ENCODE measurements around the gene MUC4. TPM values are rescaled to one million over a fixed set of nuclear protein-coding genes. Genes with fewer than 3 reads are reported as not detected.
"Not testable (repeated sequence)": the region's sequence is repeated elsewhere in the genome, so short reads cannot be mapped to it uniquely, and the experiment has no call there.

The MUC4 gene
- polyA plus RNA-seq, 1 of the 3 experiments (the other 2 are of a cell fraction) = 0.07 TPM

- POLR2A ChIA-PET = no interaction called here
Observed at GRCh38 chr3:195790901-195791300, 20.8 kb downstream of the MUC4 start.

GRCh38 chr3:195788711-195789581 is 22.8 kb downstream of the MUC4 start:
- Histone ChIP-seq H2AFZ (ENCODE audit: low read depth) (no peak overlapping the region), H3K4me1 (ENCODE audit: control insufficient read depth in 1 of 2, insufficient read depth in 2 of 2, low read depth in 1 of 2, low read length in 1 of 2) (no peaks in the 10 kb centered on the region), H4K20me1 (ENCODE audit: insufficient read depth) (no peaks in the 10 kb centered on the region), H3K4me3 (ENCODE audit: low read depth in 2 of 2, low read length in 1 of 2) (no peak overlapping the region), H3K27ac (ENCODE audit: low read depth in 2 of 2, low read length in 1 of 2) (no peak overlapping the region), H3F3A (replicated peaks; ENCODE audit: insufficient read depth) (no peaks in the 10 kb centered on the region), H3K4me2 (no peak overlapping the region), H3K9me3 (no peaks in the 10 kb centered on the region), H3K36me3 (replicated peaks in 1 of 2; ENCODE audit: control insufficient read depth in 1 of 2, insufficient read depth in 2 of 2, low read length in 1 of 2) (no peaks in the 10 kb centered on the region), H3K79me2 (ENCODE audit: insufficient read depth) (no peaks in the 10 kb centered on the region), H3K9ac (no peak overlapping the region), H3K9me2 (no peaks in the 10 kb centered on the region), H3K27me3 (ENCODE audit: insufficient read depth) (no peaks in the 10 kb centered on the region)
- DNase-seq = no peak
- ChIA-PET POLR2A (no interaction called here), CTCF (no interaction called here)
- 73% methylated on average over 20 of the region's 26 CpGs for WGBS (ENCODE audit: low lambda C conversion rate)
- TF ChIP-seq MAX (IDR thresholded peaks at IDR 0.05; ENCODE audit: low read depth) (no peak), TAF1 (IDR thresholded peaks at IDR 0.05; ENCODE audit: borderline replicate concordance, low read depth, low read length) (no peak), JUND (IDR thresholded peaks at IDR 0.05) (no peak), TEAD4 (IDR thresholded peaks at IDR 0.05; ENCODE audit: borderline replicate concordance, insufficient read depth) (no peak)

More at GRCh38 chr3:195790901-195791300, 20.8 kb downstream of the MUC4 start:
- CTCF ChIA-PET = no interaction called here
- no peak overlapping the region for H3K9ac ChIP-seq
- no peaks in the 10 kb centered on the region for H3K79me2 ChIP-seq (ENCODE audit: insufficient read depth)
- H3K27me3 ChIP-seq (ENCODE audit: insufficient read depth) = no peaks in the 10 kb centered on the region
- H3K9me3 ChIP-seq = no peaks in the 10 kb centered on the region
- H3K36me3 ChIP-seq (replicated peaks in 1 of 2; ENCODE audit: control insufficient read depth in 1 of 2, insufficient read depth in 2 of 2, low read length in 1 of 2) = no peaks in the 10 kb centered on the region
- 50% methylated on average over 4 of the region's 4 CpGs for WGBS (ENCODE audit: low lambda C conversion rate)
- H4K20me1 ChIP-seq (ENCODE audit: insufficient read depth) = no peaks in the 10 kb centered on the region
- H3F3A ChIP-seq (replicated peaks; ENCODE audit: insufficient read depth) = no peaks in the 10 kb centered on the region
- TF ChIP-seq SIN3A (IDR thresholded peaks at IDR 0.05; ENCODE audit: borderline replicate concordance, low read depth, low read length) (no peak), MAX (IDR thresholded peaks at IDR 0.05; ENCODE audit: low read depth) (no peak), EZH2phosphoT487 (IDR thresholded peaks at IDR 0.05; ENCODE audit: borderline replicate concordance, low read depth) (no peak), MXI1 (IDR thresholded peaks at IDR 0.05; ENCODE audit: low read depth, low read length) (no peak), SMC3 (IDR thresholded peaks at IDR 0.05; ENCODE audit: low read depth, low read length) (no peak), ELF1 (IDR thresholded peaks at IDR 0.05) (no peak), RAD21 (IDR thresholded peaks at IDR 0.05; ENCODE audit: low read length) (no peak), CTCF (IDR thresholded peaks at IDR 0.05) (no peak)
- H3K4me3 ChIP-seq (ENCODE audit: low read depth in 2 of 2, low read length in 1 of 2) = no peak overlapping the region
- no peaks in the 10 kb centered on the region; a peak in 1 of 4 replicates for H3K4me1 ChIP-seq (ENCODE audit: control insufficient read depth in 1 of 2, insufficient read depth in 2 of 2, low read depth in 1 of 2, low read length in 1 of 2)
- DNase-seq = no peak
- H2AFZ ChIP-seq (ENCODE audit: low read depth) = no peak overlapping the region
- no peak overlapping the region for H3K27ac ChIP-seq (ENCODE audit: low read depth in 2 of 2, low read length in 1 of 2)
- H3K4me2 ChIP-seq = no peak overlapping the region
- no peaks in the 10 kb centered on the region for H3K9me2 ChIP-seq

GRCh38 chr3:195785781-195786405 is 25.8 kb downstream of the MUC4 start:
- H3K79me2 ChIP-seq (ENCODE audit: insufficient read depth); H3K27me3 ChIP-seq (ENCODE audit: insufficient read depth); H3K9ac ChIP-seq; H3K4me3 ChIP-seq (ENCODE audit: low read depth in 2 of 2, low read length in 1 of 2); H3F3A ChIP-seq (replicated peaks; ENCODE audit: insufficient read depth); H3K27ac ChIP-seq (ENCODE audit: low read depth in 2 of 2, low read length in 1 of 2); CTCF ChIA-PET; H3K4me1 ChIP-seq (ENCODE audit: control insufficient read depth in 1 of 2, insufficient read depth in 2 of 2, low read depth in 1 of 2, low read length in 1 of 2); H3K36me3 ChIP-seq (replicated peaks in 1 of 2; ENCODE audit: control insufficient read depth in 1 of 2, insufficient read depth in 2 of 2, low read length in 1 of 2); H2AFZ ChIP-seq (ENCODE audit: low read depth); DNase-seq; POLR2A ChIA-PET; H3K4me2 ChIP-seq; H4K20me1 ChIP-seq (ENCODE audit: insufficient read depth); H3K9me2 ChIP-seq; H3K9me3 ChIP-seq: not testable (repeated sequence)
- 84% methylated on average over 21 of the region's 21 CpGs for whole genome bisulfite sequencing (ENCODE audit: low lambda C conversion rate)

GRCh38 chr3:195784031-195784430 is 27.7 kb downstream of the MUC4 start:
- H3K9me2 ChIP-seq; H3K79me2 ChIP-seq (ENCODE audit: insufficient read depth); H3K27ac ChIP-seq (ENCODE audit: low read depth in 2 of 2, low read length in 1 of 2); DNase-seq; H4K20me1 ChIP-seq (ENCODE audit: insufficient read depth); H3K4me3 ChIP-seq (ENCODE audit: low read depth in 2 of 2, low read length in 1 of 2); H3K27me3 ChIP-seq (ENCODE audit: insufficient read depth); H3K4me2 ChIP-seq; H3F3A ChIP-seq (replicated peaks; ENCODE audit: insufficient read depth); H3K9ac ChIP-seq; CTCF ChIA-PET; H3K4me1 ChIP-seq (ENCODE audit: control insufficient read depth in 1 of 2, insufficient read depth in 2 of 2, low read depth in 1 of 2, low read length in 1 of 2); H3K36me3 ChIP-seq (replicated peaks in 1 of 2; ENCODE audit: control insufficient read depth in 1 of 2, insufficient read depth in 2 of 2, low read length in 1 of 2); POLR2A ChIA-PET; H3K9me3 ChIP-seq; H2AFZ ChIP-seq (ENCODE audit: low read depth): not testable (repeated sequence)
- 74% methylated on average over 14 of the region's 14 CpGs for WGBS (ENCODE audit: low lambda C conversion rate)
